HEK293T (cell line): ENCODE results near the gene KRTAP5-5.

Experiments
- CTCF ChIA-PET: fragments of 350-600 bp; formaldehyde crosslinking; extraction: SDS; loops from one replicate; lab custom pipeline; 2021; ENCODE audit warnings: antibody characterized with exemption, inconsistent platforms; lab: Yijun Ruan, JAX
- POLR2A ChIA-PET: fragments of 350-600 bp; formaldehyde crosslinking; extraction: SDS; loops from one replicate; lab custom pipeline; 2020; ENCODE audit warnings: antibody characterized with exemption, inconsistent platforms; lab: Yijun Ruan, JAX
- DNase-seq: peaks from one replicate; pipeline ENCODE4 v3.0.0; 2012; ENCODE audit warnings: mixed read lengths; ENCODE audit errors: extremely low spot score
- ARNT ChIP-seq: fragments of 450-650 bp; IDR thresholded peaks from 2 replicates; pipeline ENCODE4 v1.6.1; 2017; ENCODE audit warnings: mild to moderate bottlenecking
- BHLHE40 ChIP-seq: fragments of 450-650 bp; IDR thresholded peaks from 2 replicates; pipeline ENCODE4 v1.6.1; 2016; ENCODE audit warnings: mild to moderate bottlenecking, moderate library complexity, borderline replicate concordance
- CTBP1 ChIP-seq: fragments of 450-650 bp; IDR thresholded peaks from 2 replicates; pipeline ENCODE4 v1.6.1; 2016; ENCODE audit warnings: borderline replicate concordance
- ELF4 ChIP-seq: fragments of 450-650 bp; IDR thresholded peaks from 2 replicates; pipeline ENCODE4 v1.6.1; 2017; ENCODE audit warnings: antibody characterized with exemption
- FOXA1 ChIP-seq: fragments of 450-650 bp; IDR thresholded peaks from 2 replicates; pipeline ENCODE4 v1.6.1; 2016; ENCODE audit warnings: mild to moderate bottlenecking
- FOXK2 ChIP-seq: fragments of 450-650 bp; IDR thresholded peaks from 2 replicates; pipeline ENCODE4 v1.6.1; 2016; ENCODE audit warnings: mild to moderate bottlenecking
- FOXM1 ChIP-seq: fragments of 450-650 bp; IDR thresholded peaks from 2 replicates; pipeline ENCODE4 v1.6.1; 2017; ENCODE audit warnings: mild to moderate bottlenecking, borderline replicate concordance
- HDGF ChIP-seq: fragments of 450-650 bp; IDR thresholded peaks from 2 replicates; pipeline ENCODE4 v1.6.1; 2017; ENCODE audit warnings: antibody characterized with exemption, borderline replicate concordance
- L3MBTL2 ChIP-seq: fragments of 450-650 bp; conservative IDR thresholded peaks from 2 replicates; pipeline ENCODE4 v1.6.1; 2016; ENCODE audit warnings: mild to moderate bottlenecking
- LEF1 ChIP-seq: fragments of 450-650 bp; IDR thresholded peaks from 2 replicates; pipeline ENCODE4 v1.6.1; 2017; ENCODE audit warnings: mild to moderate bottlenecking, borderline replicate concordance
- NFRKB ChIP-seq: fragments of 450-650 bp; IDR thresholded peaks from 2 replicates; pipeline ENCODE4 v1.6.1; 2016; ENCODE audit warnings: mild to moderate bottlenecking, moderate library complexity
- PKNOX1 ChIP-seq: fragments of 450-650 bp; IDR thresholded peaks from 2 replicates; pipeline ENCODE4 v1.6.1; 2016
- SP1 ChIP-seq: fragments of 450-650 bp; IDR thresholded peaks from 2 replicates; pipeline ENCODE4 v1.6.1; 2017
- SUZ12 ChIP-seq: fragments of 450-650 bp; IDR thresholded peaks from 2 replicates; pipeline ENCODE4 v1.6.1; 2016; ENCODE audit warnings: mild to moderate bottlenecking
- TARDBP ChIP-seq: fragments of 450-650 bp; IDR thresholded peaks from 2 replicates; pipeline ENCODE4 v1.6.1; 2016
- ZNF384 ChIP-seq: fragments of 450-650 bp; IDR thresholded peaks from 2 replicates; pipeline ENCODE4 v1.6.1; 2016

KRTAP5-5 gene

DNA sequence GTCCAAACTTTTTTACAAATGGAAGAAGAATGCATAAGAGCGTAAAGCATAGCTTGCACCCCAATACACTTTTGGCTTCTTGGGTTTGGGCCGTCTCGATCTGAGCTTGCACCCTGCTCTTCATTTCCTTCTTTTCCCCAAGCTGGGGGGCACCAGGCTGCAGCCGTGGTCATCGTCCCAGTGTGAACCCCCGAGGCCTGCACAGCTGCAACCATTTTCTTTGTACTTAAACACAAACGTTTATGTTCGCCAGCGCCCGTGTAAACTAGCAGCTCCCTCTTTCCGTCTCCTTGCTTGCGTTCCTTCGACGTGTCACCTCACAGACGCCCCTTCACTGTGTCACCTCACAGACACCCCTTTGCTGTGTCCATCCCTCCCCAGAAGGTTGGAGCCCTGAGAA, 10.1 kb downstream of the KRTAP5-5 start:
- DNase-seq, result no peak
- TF ChIP-seq ELF4 (no peak), CTBP1 (no peak), TARDBP (no peak), ZNF384 (no peak)
- ChIA-PET POLR2A (no interaction called here), CTCF (interaction anchor here (0.6 to 2.5 kb wide), 10 partner anchors 9 to 770 kb away, joined by 3 to 17 read pairs (median 3); partner anchors contain the start of gene KRTAP5-2)

DNA sequence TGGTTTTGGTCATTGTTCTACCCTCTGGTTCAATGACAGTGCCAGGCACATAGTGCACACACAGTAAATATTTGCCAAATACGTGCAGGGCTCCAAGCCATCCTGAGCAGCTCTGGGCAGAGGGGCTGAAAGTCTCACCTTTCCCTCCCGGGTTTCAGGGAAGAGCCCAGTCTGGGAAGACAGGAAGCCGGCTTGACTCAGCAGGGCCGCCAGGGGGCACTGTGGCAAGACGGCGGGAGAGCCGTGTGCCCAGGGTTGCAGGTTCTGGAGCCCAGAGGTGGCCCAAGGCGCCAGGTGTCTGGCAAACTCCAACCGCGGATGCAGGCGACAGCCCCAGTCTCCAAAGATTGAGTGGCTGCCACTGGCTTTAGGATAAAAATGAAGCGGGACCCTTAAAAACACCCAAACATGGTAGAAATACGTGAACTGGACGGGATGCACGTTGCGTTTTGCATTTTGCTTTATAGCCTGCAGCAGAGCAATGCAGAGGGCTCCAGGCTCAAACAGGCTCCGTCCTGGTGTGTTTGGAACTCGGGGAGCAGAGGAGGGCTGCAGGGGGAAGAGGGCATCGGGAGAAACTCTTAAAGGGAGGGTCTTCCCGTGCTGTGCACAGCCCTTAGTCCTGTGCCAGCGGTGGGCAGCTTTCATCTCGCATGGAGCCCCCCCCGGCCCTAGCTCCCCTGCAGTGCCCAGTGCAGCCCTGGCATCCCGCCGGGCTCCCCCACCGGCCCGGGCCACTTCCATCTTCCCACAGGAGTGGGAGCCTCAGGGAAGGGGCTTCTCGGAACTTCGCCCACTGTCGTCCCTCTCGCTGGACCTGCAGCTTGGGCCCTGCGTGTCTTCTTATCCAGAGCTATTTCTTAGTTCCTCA, 10.7 kb downstream of the KRTAP5-5 start:
- CTCF ChIA-PET, result interaction anchor here (0.6 to 2.5 kb wide), 11 partner anchors 9 to 769 kb away, joined by 3 to 17 read pairs (median 3); partner anchors contain the start of gene KRTAP5-2
- peak; percentile 81 for DNase-seq
- POLR2A ChIA-PET, result no interaction called here
- TF ChIP-seq FOXM1 (no peak), L3MBTL2 (no peak), ARNT (no peak), ZNF384 (no peak)

- CTCF ChIA-PET, result interaction anchor here (0.6 to 2.5 kb wide), 6 partner anchors 10 to 205 kb away, joined by 3 to 17 read pairs (median 4); partner anchors contain the start of gene KRTAP5-2
- TF ChIP-seq SUZ12 (no peak), FOXK2 (no peak), CTBP1 (no peak), FOXA1 (no peak), ARNT (no peak), FOXM1 (no peak), NFRKB (no peak), TARDBP (no peak), SP1 (no peak), PKNOX1 (no peak), ELF4 (no peak), LEF1 (no peak)
- DNase-seq, result no peak
- POLR2A ChIA-PET, result interaction anchor here (0.6 kb wide), 1 partner anchor 664 kb away, joined by 3 read pairs; no protein-coding TSS in a partner anchor
Observed at GRCh38 chr11:1641096-1641495, 11.5 kb downstream of the KRTAP5-5 start.

DNA sequence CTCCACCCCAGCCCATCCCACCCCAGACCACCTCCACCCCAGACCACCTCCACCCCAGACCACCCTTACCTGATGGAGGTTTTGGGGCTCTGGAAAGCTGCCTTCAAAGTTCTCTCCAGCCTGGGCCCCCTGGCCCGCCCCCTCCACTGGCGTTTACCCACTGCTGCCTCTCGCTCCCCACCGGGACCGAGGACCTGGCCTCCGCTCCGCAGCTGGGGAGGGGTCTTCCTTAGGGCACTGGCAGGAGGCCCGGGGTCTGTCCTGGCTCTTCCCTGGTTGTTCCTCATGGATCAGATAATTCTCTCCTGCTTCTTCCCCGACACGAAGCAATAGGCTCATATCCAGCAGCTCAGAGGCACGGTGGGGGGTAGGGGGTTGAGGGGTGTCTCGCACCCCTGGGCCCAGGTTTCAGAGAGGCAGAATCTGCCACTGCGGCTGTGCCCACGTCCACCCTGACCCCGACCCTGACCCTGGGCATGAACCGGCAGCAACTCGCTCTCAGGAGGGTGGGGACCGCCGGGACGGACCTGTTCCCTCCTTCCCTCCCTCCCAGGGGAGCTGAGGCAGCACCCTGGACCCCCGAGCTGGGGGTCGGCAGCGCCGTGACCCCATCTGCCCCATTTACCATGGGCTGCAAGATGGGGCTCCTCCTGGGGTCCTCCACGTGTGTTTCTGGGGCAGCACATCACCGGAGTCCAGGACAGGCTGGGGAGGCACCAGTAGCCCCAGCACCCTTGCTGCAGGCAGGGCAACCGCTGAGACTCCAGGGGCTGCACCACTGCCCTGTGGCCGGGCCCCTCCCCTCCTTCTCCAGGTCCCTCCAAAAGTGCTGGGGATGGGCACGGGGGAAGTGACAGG, 12.9 kb downstream of the KRTAP5-5 start:
- TF ChIP-seq BHLHE40 (no peak), ZNF384 (no peak), SUZ12 (no peak), HDGF (no peak), ARNT (no peak), FOXK2 (no peak), ELF4 (no peak)
- POLR2A ChIA-PET, result no interaction called here
- CTCF ChIA-PET, result no interaction called here
- no peak for DNase-seq

DNA sequence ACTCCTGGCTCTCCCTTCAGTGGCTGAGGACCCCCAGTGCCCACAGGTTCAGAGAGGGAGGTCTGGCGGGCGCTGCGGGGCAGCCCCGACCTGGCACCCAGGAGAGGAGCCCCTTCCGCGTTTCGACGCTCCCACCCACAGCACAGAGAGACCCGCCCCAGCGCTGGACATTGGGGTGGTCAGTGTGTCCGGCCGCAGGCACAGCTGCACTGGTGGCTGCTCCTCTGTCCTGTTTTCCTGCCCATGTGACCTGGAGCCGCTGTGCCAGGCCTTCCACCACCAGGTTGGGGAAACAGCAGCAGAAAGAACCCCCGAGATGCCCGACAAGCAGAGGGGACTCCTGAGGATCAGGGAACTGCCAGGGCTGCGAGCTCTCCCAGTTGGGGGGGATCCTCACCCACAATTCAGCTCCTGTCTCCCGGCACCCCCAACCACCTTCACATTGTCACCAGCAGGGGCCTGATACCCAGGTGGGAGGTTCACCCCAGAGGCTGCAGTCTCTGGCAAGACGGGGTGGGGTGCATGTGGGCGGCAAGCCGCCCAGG, 13.6 kb downstream of the KRTAP5-5 start:
- POLR2A ChIA-PET, result no interaction called here
- CTCF ChIA-PET, result interaction anchor here (1.6 kb wide), 1 partner anchor 9 kb away, joined by 5 read pairs; no protein-coding TSS in a partner anchor
- no peak for DNase-seq
- TF ChIP-seq LEF1, result no peak
- TF ChIP-seq NFRKB, result no peak
- TF ChIP-seq ARNT, result no peak

DNA sequence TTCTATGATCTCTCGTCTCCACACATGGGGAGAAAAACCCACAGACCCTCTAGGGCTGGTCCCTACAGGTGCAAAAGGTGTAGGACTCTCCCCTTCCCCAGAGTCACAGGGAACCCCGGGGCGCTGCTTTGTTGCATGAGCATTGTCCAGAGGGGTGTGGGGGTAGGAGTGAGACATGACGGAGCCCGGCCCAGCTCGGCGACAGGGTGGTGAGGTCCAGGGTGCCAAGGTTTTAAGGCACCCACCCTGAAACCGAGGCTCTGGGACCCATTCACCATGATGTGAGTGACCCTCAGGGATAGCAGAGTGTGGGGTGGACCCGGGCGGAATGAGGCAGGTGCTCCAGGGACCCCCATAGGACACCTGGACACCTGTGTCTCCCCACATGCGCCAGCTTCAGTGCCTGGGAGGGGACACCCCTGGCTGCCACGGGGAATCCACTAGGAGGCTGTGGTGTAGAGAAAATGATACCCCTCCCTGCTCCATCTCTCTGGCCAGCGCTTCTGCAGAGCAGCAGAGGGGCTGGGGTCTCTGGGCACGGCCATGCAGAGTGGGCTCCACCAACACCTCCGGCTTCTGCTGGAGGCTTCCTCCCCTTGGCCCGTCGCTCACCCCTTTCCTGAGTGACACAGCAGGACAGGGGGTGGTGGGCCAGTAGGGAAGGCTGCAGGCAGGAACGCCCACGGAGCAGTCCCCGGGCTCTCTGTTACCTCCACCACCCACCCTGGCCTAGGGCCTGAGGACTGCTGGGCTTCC, 15.2 kb downstream of the KRTAP5-5 start:
- TF ChIP-seq PKNOX1 (no peak), L3MBTL2 (no peak), ARNT (no peak), FOXM1 (no peak), CTBP1 (no peak)
- ChIA-PET CTCF (interaction anchor here (1.6 kb wide), 1 partner anchor 8 kb away, joined by 5 read pairs; no protein-coding TSS in a partner anchor), POLR2A (no interaction called here)
- DNase-seq, result no peak
